ENCODE measurements around the gene DNAH8. TPM values are rescaled to one million over a fixed set of nuclear protein-coding genes. Genes with fewer than 3 reads are reported as not detected.

Gene DNAH8
- total RNA-seq, 6 experiments from 2014 or later, result not detected

DNA sequence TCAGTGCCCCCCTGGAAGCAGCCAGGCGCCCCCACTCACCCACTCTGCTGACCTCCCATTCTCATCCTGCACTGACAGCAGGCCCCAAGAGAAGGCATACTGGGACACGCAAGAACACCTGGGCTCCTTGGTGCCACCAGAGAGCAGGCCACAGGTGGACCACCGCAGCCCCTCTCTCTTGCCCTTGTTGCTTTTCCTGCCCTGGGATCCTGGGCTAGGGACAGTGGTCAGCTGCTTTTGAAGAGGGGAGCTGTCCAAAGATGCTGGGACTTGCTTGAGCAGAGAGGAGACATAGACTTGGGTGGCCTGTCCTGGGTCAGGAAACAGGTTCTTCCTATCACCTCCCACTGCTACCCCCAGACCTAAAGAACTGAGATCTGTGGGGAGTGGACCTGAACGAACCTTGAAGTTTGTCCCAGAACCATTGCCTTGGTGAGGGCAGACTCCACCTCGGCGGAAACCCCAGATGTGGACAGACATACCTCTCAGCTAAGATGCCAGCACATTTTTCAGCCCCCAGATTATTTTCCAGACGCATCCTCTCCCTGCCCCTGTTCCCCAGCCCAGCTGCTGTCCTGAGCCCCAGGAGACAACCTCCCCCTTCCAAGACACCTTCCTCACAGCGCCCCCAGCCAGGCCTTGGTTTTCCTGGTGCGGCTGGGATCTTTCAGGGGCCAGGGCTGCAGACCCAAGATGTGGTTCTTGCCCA, 334.6 kb downstream of the DNAH8 start:
- Mint-ChIP-seq H3K4me3 (no peak overlapping the region), H3K27ac (no peak overlapping the region)

DNA sequence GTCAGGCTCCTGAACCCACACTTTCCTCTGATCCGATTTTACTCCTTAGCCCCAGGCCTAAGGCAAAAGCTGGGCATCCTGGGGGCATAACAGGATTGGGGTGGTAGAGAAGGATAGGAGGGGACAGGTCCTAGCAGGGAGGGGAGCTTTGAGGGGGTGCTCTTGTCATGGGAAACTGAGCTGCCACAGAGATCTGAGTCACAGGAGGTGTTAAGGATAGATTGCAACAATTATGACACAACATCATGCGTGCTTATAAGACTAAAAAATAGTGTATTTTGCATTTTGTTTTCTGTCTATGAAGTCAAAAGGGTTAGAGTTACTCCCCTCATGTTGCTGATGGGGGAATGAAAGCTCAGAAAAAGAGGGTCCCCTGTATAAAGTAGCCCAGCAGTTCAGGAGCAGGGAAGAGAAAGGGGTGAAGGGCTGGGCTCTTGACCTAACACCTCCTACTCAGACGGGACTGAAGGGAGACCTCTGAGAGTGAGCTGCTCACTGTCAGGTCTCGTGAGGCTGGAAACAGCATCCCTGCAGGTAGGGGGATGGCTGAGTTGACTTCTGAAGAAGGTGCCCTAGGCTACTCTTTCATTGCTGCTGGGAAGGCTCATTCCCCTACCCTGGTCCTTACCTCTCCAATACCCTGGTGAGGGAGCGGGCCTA, 335.5 kb downstream of the DNAH8 start:
- H3K27ac Mint-ChIP-seq, result no peak overlapping the region
- TF ChIP-seq, protein P1, sequence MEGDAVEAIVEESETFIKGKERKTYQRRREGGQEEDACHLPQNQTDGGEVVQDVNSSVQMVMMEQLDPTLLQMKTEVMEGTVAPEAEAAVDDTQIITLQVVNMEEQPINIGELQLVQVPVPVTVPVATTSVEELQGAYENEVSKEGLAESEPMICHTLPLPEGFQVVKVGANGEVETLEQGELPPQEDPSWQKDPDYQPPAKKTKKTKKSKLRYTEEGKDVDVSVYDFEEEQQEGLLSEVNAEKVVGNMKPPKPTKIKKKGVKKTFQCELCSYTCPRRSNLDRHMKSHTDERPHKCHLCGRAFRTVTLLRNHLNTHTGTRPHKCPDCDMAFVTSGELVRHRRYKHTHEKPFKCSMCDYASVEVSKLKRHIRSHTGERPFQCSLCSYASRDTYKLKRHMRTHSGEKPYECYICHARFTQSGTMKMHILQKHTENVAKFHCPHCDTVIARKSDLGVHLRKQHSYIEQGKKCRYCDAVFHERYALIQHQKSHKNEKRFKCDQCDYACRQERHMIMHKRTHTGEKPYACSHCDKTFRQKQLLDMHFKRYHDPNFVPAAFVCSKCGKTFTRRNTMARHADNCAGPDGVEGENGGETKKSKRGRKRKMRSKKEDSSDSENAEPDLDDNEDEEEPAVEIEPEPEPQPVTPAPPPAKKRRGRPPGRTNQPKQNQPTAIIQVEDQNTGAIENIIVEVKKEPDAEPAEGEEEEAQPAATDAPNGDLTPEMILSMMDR (IDR thresholded peaks at IDR 0.05), result no peak
- no peaks in the 10 kb centered on the region for H3K36me3 Mint-ChIP-seq (ENCODE audit: low read depth)
- DNase-seq, result no peak
- H3K4me3 Mint-ChIP-seq, result no peak overlapping the region
- H3K27me3 Mint-ChIP-seq (ENCODE audit: insufficient read depth), result peaks cover 35% of the 10 kb centered on the region
- no peaks in the 10 kb centered on the region for H3K4me1 Mint-ChIP-seq (ENCODE audit: low read depth)
- H3K9me3 Mint-ChIP-seq, result no peaks in the 10 kb centered on the region

More for the DNA sequence above, 334.6 kb downstream of the DNAH8 start:
- Mint-ChIP-seq H3K9me3 (no peaks in the 10 kb centered on the region), H3K27me3 (ENCODE audit: insufficient read depth) (peaks cover 28% of the 10 kb centered on the region), H3K36me3 (ENCODE audit: low read depth) (no peaks in the 10 kb centered on the region), H3K4me1 (ENCODE audit: low read depth) (no peaks in the 10 kb centered on the region)
- no peak for DNase-seq
- TF ChIP-seq, protein P1 (IDR thresholded peaks at IDR 0.05), result no peak

DNA sequence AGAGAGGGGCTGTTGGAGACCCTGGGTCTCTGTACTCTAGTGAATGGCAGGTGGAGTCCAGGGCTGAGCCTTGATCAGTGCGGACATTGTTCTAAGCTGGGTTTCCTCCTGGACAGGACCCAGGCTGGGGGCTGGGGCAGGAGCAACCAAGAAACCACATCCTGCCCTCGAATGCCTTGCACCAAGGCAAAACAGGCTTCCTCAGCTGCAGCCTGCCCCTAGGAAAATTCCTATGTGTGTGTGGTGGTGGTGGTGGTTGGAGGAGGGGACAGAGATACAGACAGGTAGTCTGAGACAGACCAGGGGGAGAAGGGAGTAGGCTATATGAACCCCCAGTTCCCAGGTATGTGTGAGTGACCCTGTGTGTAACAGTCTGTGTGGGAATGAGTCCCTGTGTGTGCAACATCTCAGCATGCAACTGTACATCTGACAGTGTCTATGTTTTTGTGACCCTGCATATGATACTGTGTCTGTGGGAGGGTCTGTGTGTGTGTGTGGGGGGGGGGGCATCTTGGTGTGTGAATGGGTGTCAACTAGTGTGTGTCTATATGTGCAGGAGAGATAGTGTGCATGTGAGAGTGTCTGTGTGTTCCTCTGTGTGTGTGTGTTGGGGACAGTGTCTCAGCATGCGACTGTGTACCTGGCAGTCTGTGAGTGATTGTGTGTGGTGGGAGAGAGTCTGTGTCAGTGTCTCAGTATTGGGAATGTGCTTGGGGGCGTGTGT, 336.4 kb downstream of the DNAH8 start:
- TF ChIP-seq, protein P1 (IDR thresholded peaks at IDR 0.05), result no peak
- Mint-ChIP-seq H3K27ac (no peak overlapping the region), H3K4me1 (ENCODE audit: low read depth) (no peaks in the 10 kb centered on the region), H3K36me3 (ENCODE audit: low read depth) (no peaks in the 10 kb centered on the region), H3K9me3 (no peaks in the 10 kb centered on the region), H3K27me3 (ENCODE audit: insufficient read depth) (peaks cover 34% of the 10 kb centered on the region), H3K4me3 (no peak overlapping the region)
- no peak for DNase-seq

DNA sequence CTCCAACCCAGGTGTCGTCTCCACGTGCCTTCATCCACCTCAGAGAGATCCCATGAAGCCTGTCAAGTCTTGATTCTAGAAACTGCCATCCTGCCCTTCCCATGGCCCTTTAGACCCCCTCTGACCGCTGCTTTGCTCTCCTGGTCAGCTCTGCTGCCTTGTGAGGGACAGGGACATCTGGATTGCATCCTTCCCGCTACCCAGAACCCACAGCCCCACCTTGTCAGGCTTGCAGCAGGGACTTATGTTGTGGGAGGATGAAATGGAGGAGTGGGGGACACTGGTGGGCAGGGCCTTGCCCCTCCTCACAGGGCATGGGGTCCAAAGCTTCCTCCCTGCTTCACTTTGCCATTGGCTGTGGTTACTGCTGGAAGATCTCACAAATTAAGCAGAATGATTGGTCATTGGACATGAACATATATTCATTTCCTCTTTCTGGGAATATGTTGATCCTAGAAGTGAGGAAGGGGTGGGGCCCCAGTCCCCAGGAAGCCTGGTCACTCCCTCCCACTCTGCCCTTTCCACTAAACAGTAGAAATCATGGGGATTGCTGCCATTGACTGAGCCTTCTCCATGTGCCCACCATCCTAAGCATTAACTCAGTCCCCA, 338.0 kb downstream of the DNAH8 start:
- Mint-ChIP-seq H3K27ac (no peak overlapping the region), H3K36me3 (ENCODE audit: low read depth) (no peaks in the 10 kb centered on the region), H3K4me1 (ENCODE audit: low read depth) (no peaks in the 10 kb centered on the region), H3K9me3 (no peaks in the 10 kb centered on the region), H3K4me3 (no peak overlapping the region), H3K27me3 (ENCODE audit: insufficient read depth) (peaks cover 30% of the 10 kb centered on the region)
- DNase-seq, result no peak
- TF ChIP-seq, protein P1 (IDR thresholded peaks at IDR 0.05), result no peak

DNA sequence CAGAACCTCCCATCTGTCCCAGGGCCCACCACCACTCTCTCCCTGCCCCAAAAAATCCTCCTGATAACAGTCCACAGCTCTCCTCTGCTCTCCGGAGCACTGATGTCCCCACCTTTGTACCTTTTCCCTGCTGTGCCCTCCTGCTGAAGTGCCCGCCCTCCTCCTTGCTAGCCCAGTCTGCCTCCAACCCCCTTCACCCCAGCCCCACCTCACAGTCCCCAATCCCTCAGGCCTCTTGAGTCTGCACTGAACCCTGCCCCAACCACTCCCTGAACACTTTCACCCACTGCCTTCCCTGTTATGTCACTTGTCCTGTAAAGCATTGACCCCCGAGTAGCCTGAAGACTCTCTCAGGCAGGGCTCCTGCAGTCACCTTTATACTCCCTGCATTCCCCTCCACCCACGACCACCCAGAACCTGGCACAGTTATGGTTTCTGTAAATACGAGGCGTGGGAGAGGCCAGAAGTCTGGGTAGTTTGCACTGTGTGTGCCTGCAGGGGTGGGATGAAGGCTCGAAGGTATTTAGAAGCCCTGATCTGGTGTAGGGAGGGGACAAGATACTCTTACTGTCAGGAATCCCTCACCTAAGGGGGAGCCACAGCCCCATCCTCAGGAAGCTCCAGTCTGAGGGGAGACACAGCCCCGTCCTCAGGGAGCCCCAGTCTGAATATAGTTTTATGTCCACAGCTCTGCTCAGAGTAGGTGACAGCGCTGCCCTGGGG, 338.9 kb downstream of the DNAH8 start:
- DNase-seq, result no peak
- no peaks in the 10 kb centered on the region for H3K9me3 Mint-ChIP-seq
- H3K36me3 Mint-ChIP-seq (ENCODE audit: low read depth), result no peaks in the 10 kb centered on the region
- H3K27me3 Mint-ChIP-seq (ENCODE audit: insufficient read depth), result peaks cover 31% of the 10 kb centered on the region
- H3K27ac Mint-ChIP-seq, result no peak overlapping the region
- TF ChIP-seq, protein P1 (IDR thresholded peaks at IDR 0.05), result no peak
- no peaks in the 10 kb centered on the region for H3K4me1 Mint-ChIP-seq (ENCODE audit: low read depth)
- no peak overlapping the region for H3K4me3 Mint-ChIP-seq

Data from HFFc6 (cell line).